BE2C (cell line): ENCODE results near the gene ADAT3.

Source experiments
- DNase-seq: peaks from one replicate; pipeline ENCODE4 v3.0.0-alpha.2; 2020
- H3K27me3 ChIP-seq: fragments of 250-450 bp; sonication (Bioruptor Pico); 2 replicates; pipeline ENCODE4 v1.5.1; 2020; ENCODE audit warnings: mild to moderate bottlenecking
- H3K36me3 ChIP-seq: fragments of 250-450 bp; sonication (Bioruptor Pico); 2 replicates; pipeline ENCODE4 v1.5.1; 2020; ENCODE audit warnings: mild to moderate bottlenecking
- H3K4me1 ChIP-seq: fragments of 250-450 bp; sonication (Bioruptor Pico); 2 replicates; pipeline ENCODE4 v1.5.1; 2020
- H3K4me3 ChIP-seq: 2 replicates; pipeline ENCODE4 v1.5.1; 2011; ENCODE audit warnings: low read depth, low read length
- H3K9me3 ChIP-seq: fragments of 250-450 bp; sonication (Bioruptor Pico); 2 replicates; pipeline ENCODE4 v1.5.1; 2020
- CTCF ChIP-seq: IDR thresholded peaks from 2 replicates; pipeline ENCODE4 v1.5.1; 2012; ENCODE audit warnings: mild to moderate bottlenecking, low read depth, low read length

ADAT3 gene

DNA sequence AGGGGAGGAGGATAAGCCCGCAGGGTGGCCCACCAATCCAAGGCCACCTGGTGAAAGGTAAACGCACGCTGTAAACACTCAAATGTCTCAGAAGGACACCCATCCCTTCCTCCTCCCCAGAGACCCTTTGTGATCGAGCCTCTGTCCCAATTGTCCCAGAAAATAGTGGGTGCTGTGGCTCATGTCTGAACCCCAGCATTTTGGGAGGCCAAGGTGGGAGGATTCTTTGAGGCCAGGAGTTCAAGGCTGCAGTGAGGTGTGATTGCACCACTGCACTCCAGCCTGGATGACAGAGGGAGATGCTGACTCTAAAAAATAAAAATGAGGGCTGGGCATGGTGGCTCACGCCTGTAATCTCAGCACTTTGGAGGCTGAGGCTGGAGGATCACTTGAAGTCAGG lies 16.8 kb upstream of the ADAT3 start:
- H3K9me3 ChIP-seq, result no peaks in the 10 kb centered on the region
- H3K4me1 ChIP-seq, result no peaks in the 10 kb centered on the region
- no peak overlapping the region for H3K4me3 ChIP-seq
- no peak for DNase-seq
- no peaks in the 10 kb centered on the region for H3K27me3 ChIP-seq
- H3K36me3 ChIP-seq, result no peaks in the 10 kb centered on the region; the same call in 1 of the 2 replicates
- TF ChIP-seq CTCF, result no peak

DNA sequence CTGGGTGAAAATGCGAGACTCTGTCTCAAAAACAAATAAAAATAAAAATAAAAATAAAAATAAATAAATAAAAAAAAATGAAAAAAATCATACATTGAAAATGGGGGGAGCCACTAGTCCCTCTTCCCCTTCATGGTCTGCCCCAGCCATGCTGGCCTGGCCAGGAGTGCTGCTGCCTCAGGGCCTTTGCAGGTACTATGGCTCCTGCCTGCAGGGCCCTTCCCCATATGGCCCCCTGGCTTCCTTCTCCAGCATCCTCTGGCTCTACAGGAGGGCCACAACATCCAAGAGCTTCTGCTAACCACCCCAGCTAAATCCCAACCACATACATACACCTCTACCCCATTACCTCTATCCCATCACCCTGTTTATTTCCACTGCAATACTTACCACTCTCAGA lies 15.3 kb upstream of the ADAT3 start:
- Histone ChIP-seq H3K27me3 (no peaks in the 10 kb centered on the region), H3K9me3 (no peaks in the 10 kb centered on the region), H3K36me3 (no peaks in the 10 kb centered on the region; the same call in 1 of the 2 replicates), H3K4me1 (no peaks in the 10 kb centered on the region), H3K4me3 (no peak overlapping the region)
- no peak for TF ChIP-seq CTCF
- no peak for DNase-seq

- Histone ChIP-seq H3K36me3 (no peaks in the 10 kb centered on the region), H3K9me3 (no peaks in the 10 kb centered on the region), H3K27me3 (no peaks in the 10 kb centered on the region), H3K4me1 (no peaks in the 10 kb centered on the region), H3K4me3 (no peak overlapping the region)
- no peak for DNase-seq
- TF ChIP-seq CTCF, result no peak
These were observed 11.4 kb upstream of the ADAT3 start for GRCh38 chr19:1893791-1894190.

- no peaks in the 10 kb centered on the region for H3K36me3 ChIP-seq
- no peaks in the 10 kb centered on the region for H3K4me1 ChIP-seq
- no peak for TF ChIP-seq CTCF
- DNase-seq, result no peak
- H3K9me3 ChIP-seq, result no peaks in the 10 kb centered on the region
- H3K27me3 ChIP-seq, result no peaks in the 10 kb centered on the region
- no peak overlapping the region for H3K4me3 ChIP-seq
These were observed 8.7 kb upstream of the ADAT3 start for GRCh38 chr19:1896508-1896907.

GRCh38 chr19:1901940-1902404 lies 3.2 kb upstream of the ADAT3 start:
- Histone ChIP-seq H3K4me3 (no peak overlapping the region), H3K9me3 (no peaks in the 10 kb centered on the region), H3K27me3 (no peaks in the 10 kb centered on the region), H3K4me1 (no peaks in the 10 kb centered on the region), H3K36me3 (peaks cover 8% of the 10 kb centered on the region; the same call in 1 of the 2 replicates)
- DNase-seq, result no peak
- TF ChIP-seq CTCF, result no peak

GRCh38 chr19:1902923-1903322 lies 2.3 kb upstream of the ADAT3 start:
- no peak overlapping the region for H3K4me3 ChIP-seq
- TF ChIP-seq CTCF, result no peak
- H3K36me3 ChIP-seq, result peaks cover 8% of the 10 kb centered on the region; the same call in 1 of the 2 replicates
- no peaks in the 10 kb centered on the region for H3K27me3 ChIP-seq
- no peak for DNase-seq
- H3K4me1 ChIP-seq, result no peaks in the 10 kb centered on the region
- no peaks in the 10 kb centered on the region for H3K9me3 ChIP-seq
